Upper lobe of left lung (tissue), 6 donors: ENCODE measurements around the gene AGBL4. TPM values are rescaled to one million over a fixed set of nuclear protein-coding genes. Genes with fewer than 3 reads are reported as not detected.

Source experiments
- ATAC-seq, 2 donors: fragments of 200-7000 bp; cut with Tn5 transposase; one replicate each; pipeline ENCODE4 v1.9.1; 2022; ENCODE audit warnings: mild to moderate bottlenecking in 2 of 2, moderate library complexity in 2 of 2; ENCODE audit not compliant: low FRiP score in 2 of 2
- DNase-seq, 2 donors: peaks; one replicate each; pipeline ENCODE4 v3.0.0-alpha.2; 2019 to 2020
- H3K27ac ChIP-seq, 4 donors: fragments of 200-600 bp; sonication (generic); one replicate each; pipeline ENCODE4 v1.5.1; 2016 to 2019
- H3K27me3 ChIP-seq, 4 donors: fragments of 200-600 bp; sonication (generic); one replicate each; pipeline ENCODE4 v1.5.1; 2017 to 2019
- H3K36me3 ChIP-seq, 4 donors: fragments of 200-600 bp; sonication (generic); one replicate each; pipeline ENCODE4 v1.5.1; 2016 to 2019
- H3K4me1 ChIP-seq, 4 donors: fragments of 200-600 bp; sonication (generic); one replicate each; pipeline ENCODE4 v1.5.1; 2018 to 2019
- H3K4me3 ChIP-seq, 4 donors: fragments of 200-600 bp; sonication (generic); one replicate each; pipeline ENCODE4 v1.5.1; 2017 to 2019; ENCODE audit warnings: mild to moderate bottlenecking in 2 of 4, moderate library complexity in 1 of 4
- H3K9me3 ChIP-seq, 4 donors: fragments of 200-600 bp; sonication (generic); one replicate each; pipeline ENCODE4 v1.5.1; 2018 to 2019
- EP300 ChIP-seq, 4 donors: sonication (generic); formaldehyde crosslinking; IDR thresholded peaks; one replicate each; pipeline ENCODE4 v1.5.1; 2017; ENCODE audit warnings: antibody characterized with exemption in 4 of 4, control low read depth in 2 of 4
- POLR2A ChIP-seq, 4 donors: fragments of 450-650 bp; IDR thresholded peaks; one replicate each; pipeline ENCODE4 v1.5.1; 2016 to 2017; ENCODE audit warnings: antibody characterized with exemption in 4 of 4, mild to moderate bottlenecking in 2 of 4
- POLR2AphosphoS5 ChIP-seq, 2 donors: sonication (generic); formaldehyde crosslinking; IDR thresholded peaks; one replicate each; pipeline ENCODE4 v1.5.1; 2017; ENCODE audit warnings: antibody characterized with exemption in 2 of 2
- WGBS, 2 donors: methylation state at CpG; one replicate each; pipeline ENCODE4 v1.1.5; 2017 to 2018; 5-methylcytosine and 5-hydroxymethylcytosine counted together
- total RNA-seq, 6 donors: library from RNA; depleted of rRNA in 4 of 6; stranded (reverse); fragments of >200 nt in 4 of 6; gene quantifications; one replicate each; pipeline versions ENCODE4 v1.1.0 to v1.2.1, GENCODE V29; 2016 to 2021
- TF ChIP-seq, protein P1 (sequence below), 6 experiments: fragments of 450-650 bp in 4 of 6; fragments of 200-600 bp in 2 of 6; sonication (generic) in 2 of 6; IDR thresholded peaks; one replicate each; pipeline ENCODE4 v1.5.1; 2016 to 2019; ENCODE audit warnings: antibody characterized with exemption in 6 of 6
- donor health status: DM: no; HTN: no; CAD: no; lungs with moderate emphysema.
- donor health status: DM: no; HTN: yes; CAD: no; lungs with severe emphysema.

AGBL4 gene
- total RNA-seq, 6 donors from 2014 or later, result 0.57 to 10.5 (median 1.5) TPM

DNA sequence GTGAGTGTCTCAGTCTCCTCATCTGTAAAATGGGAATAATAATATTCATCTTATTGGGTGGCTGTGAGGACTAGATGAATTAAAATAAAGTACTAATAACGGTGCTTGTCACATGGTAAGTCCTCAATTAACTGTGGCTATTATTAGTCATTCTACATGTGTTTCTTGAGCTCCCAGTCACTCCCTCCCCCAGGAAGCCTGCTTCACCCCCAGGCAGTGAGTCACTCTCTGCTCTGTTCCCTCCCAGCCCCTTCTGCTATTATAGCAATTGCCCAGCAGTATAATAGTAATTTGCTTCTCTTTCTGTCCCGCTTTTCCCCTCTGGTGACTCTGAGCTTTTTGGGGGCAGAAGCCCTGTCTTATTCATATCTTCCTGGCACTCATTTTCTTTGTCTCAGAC lies 1349.1 kb downstream of the AGBL4 start:
- Histone ChIP-seq H3K36me3 (no peaks in the 10 kb centered on the region), H3K4me3 (no peak overlapping the region), H3K27ac (no peak overlapping the region), H3K9me3 (no peaks in the 10 kb centered on the region), H3K27me3 (no peaks in the 10 kb centered on the region), H3K4me1 (peaks cover 0 to 8% (median 0%) of the 10 kb centered on the region in 4 donors)
- no peak for TF ChIP-seq POLR2AphosphoS5 (IDR thresholded peaks at IDR 0.05)
- TF ChIP-seq EP300 (IDR thresholded peaks at IDR 0.05), result no peak
- no peak for TF ChIP-seq POLR2A (IDR thresholded peaks at IDR 0.05)
- TF ChIP-seq, protein P1, sequence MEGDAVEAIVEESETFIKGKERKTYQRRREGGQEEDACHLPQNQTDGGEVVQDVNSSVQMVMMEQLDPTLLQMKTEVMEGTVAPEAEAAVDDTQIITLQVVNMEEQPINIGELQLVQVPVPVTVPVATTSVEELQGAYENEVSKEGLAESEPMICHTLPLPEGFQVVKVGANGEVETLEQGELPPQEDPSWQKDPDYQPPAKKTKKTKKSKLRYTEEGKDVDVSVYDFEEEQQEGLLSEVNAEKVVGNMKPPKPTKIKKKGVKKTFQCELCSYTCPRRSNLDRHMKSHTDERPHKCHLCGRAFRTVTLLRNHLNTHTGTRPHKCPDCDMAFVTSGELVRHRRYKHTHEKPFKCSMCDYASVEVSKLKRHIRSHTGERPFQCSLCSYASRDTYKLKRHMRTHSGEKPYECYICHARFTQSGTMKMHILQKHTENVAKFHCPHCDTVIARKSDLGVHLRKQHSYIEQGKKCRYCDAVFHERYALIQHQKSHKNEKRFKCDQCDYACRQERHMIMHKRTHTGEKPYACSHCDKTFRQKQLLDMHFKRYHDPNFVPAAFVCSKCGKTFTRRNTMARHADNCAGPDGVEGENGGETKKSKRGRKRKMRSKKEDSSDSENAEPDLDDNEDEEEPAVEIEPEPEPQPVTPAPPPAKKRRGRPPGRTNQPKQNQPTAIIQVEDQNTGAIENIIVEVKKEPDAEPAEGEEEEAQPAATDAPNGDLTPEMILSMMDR (IDR thresholded peaks at IDR 0.05), result no peak
- ATAC-seq (no peak), DNase-seq (no peak)
- 74 to 75% methylated on average over 2 of the region's 2 CpGs for WGBS, 2 donors

- Histone ChIP-seq H3K27me3 (no peaks in the 10 kb centered on the region), H3K36me3 (no peaks in the 10 kb centered on the region), H3K4me1 (peaks cover 0 to 8% (median 0%) of the 10 kb centered on the region in 4 donors), H3K9me3 (no peaks in the 10 kb centered on the region), H3K4me3 (no peak overlapping the region), H3K27ac (no peak overlapping the region)
- WGBS, 2 donors, result 59 to 66% methylated on average over 12 of the region's 12 CpGs
- TF ChIP-seq, protein P1 (IDR thresholded peaks at IDR 0.05), result no peak
- TF ChIP-seq POLR2A (IDR thresholded peaks at IDR 0.05) (no peak), EP300 (IDR thresholded peaks at IDR 0.05) (no peak)
- no peak for ATAC-seq
- DNase-seq, result no peak
Measured at GRCh38 chr1:48673332-48674105, 1350.2 kb downstream of the AGBL4 start.

DNA sequence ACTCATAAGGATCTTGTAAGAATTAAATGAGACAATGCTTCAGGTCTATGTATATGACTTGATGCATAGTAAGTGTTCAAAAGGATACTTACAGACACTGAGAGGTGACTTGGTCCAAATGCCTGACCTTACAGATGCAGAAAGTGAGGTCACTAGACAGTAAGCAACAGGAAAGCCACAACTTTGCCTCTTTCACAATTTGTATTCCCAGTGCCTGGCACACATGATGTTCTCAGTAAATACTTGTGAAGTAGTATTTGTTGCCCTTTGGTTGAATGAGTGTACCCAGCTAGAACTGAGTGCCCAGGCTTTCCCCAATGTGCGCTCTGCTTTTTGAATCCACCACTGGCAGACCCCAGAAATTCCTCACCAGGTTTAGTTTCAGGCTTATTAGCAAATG lies 1352.2 kb downstream of the AGBL4 start:
- H3K27me3 ChIP-seq, result no peaks in the 10 kb centered on the region
- DNase-seq (no peak), ATAC-seq (no peak)
- H3K4me1 ChIP-seq, result no peaks in the 10 kb centered on the region
- TF ChIP-seq POLR2AphosphoS5 (IDR thresholded peaks at IDR 0.05) (no peak), EP300 (IDR thresholded peaks at IDR 0.05) (no peak), POLR2A (IDR thresholded peaks at IDR 0.05) (no peak)
- TF ChIP-seq, protein P1 (IDR thresholded peaks at IDR 0.05), result no peak
- H3K36me3 ChIP-seq, result no peaks in the 10 kb centered on the region
- H3K4me3 ChIP-seq, result no peak overlapping the region
- no peak overlapping the region for H3K27ac ChIP-seq
- no peaks in the 10 kb centered on the region for H3K9me3 ChIP-seq
- WGBS, 2 donors, result 0 to 41% methylated on average over 1 of the region's 1 CpG

DNA sequence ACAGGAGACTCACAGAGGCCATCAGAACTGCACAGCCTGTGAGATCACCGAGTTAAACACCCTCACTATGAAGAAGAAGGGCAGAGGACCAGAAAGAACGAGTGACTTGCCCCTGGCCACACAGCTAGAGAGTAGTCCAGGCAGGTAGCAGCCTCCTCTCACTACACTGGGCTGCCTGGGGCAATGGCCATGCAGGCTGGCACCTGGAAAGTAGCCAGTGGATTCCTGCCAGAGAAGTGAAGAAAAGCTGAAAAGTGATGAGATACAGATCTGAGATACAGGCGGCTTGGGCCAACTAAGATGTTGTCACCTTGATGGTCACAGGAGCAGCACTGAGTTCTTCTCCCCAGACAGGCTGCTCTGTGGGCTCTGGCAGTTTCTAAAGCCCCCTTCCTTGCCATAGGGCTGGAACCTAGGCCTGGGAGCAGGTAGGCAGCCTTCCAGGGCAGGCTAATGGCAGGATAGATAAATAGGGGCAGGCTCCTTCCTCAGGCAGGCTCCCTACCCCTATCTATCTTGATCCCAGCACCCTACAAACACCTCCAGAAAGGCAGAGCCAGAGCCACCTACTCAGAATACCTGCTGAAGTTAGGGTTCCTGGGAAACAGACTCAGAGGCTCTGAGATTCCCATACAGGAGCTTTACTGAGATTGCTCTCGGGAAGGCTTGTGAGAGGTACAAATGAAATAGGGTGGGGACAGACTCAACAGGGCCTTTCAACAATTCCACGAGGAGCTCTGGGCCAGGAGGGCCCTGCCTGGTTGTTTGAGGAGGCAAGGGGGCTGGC lies 1353.3 kb downstream of the AGBL4 start:
- H3K27ac ChIP-seq, result no peak overlapping the region
- no peaks in the 10 kb centered on the region for H3K4me1 ChIP-seq
- no peaks in the 10 kb centered on the region for H3K36me3 ChIP-seq
- 60 to 75% methylated on average over 5 of the region's 5 CpGs for WGBS, 2 donors
- DNase-seq, result no peak
- no peaks in the 10 kb centered on the region for H3K9me3 ChIP-seq
- no peaks in the 10 kb centered on the region for H3K27me3 ChIP-seq
- no peak for TF ChIP-seq POLR2A (IDR thresholded peaks at IDR 0.05)
- no peak for TF ChIP-seq EP300 (IDR thresholded peaks at IDR 0.05)
- TF ChIP-seq, protein P1 (IDR thresholded peaks at IDR 0.05), result no peak
- no peak for TF ChIP-seq POLR2AphosphoS5 (IDR thresholded peaks at IDR 0.05)
- no peak overlapping the region for H3K4me3 ChIP-seq
- ATAC-seq, result peak in 1 of 2 donors; percentile 22
